DMS 273 (cell line): ENCODE measurements around the gene NINJ2.

Source experiments
- DNase-seq: peaks from one replicate; lab custom pipeline; 2025; ENCODE audit not compliant: unreplicated experiment; lab: John Stamatoyannopoulos, UW

Gene NINJ2

DNA sequence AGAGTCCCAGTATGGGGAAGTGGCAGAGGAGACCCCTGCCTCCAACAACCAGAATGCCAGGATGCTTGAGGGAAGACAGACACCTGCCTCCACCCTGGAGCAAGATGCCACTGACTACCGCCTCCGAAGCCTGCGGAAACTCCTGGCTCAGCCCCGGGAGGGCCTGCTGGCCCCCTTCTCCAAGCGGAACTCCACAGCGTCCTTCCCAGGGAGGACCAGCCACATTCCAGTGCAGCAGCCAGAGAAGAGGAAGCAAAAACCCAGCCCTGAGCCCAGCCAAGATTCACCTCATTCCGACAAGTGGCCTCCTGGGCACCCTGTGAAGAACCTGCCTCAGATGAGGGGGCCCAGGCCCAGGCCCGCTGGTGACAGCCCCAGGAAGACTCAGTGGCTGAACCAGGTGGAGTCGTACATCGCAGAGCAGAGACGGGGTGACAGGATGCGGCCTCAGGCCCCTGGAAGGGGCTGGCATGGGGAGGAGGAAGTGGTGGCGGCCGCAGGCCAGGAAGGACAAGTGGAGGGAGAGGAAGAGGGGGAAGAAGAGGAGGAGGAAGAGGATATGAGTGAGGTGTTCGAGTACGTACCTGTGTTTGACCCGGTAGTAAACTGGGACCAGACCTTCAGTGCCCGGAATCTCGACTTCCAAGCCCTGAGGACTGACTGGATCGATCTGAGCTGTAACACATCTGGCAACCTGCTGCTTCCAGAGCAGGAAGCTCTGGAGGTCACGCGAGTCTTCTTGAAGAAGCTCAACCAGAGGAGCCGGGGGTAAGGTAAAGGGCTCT is 109.8 kb downstream of the NINJ2 start:
- DNase-seq: no peak

DNA sequence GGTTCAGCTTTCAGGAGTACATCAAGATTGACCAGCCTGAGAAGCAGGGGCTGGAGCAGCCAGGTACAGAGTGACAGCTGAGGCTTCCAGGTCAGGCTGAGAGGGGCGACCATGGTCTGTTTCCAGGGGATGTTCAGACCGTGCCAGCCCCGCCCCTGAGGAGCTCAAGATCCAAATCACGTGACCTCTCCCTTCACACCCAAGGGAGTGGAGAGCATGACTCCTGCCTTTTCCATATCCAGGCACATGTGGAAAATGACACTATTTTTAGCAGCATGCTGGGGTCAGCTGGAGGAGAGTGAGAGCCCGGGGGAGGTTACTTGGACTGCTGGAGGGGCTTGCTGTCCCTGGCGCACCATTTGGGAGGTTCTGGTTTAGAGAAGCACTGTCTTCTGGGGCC is 110.8 kb downstream of the NINJ2 start:
- DNase-seq: no peak

DNA sequence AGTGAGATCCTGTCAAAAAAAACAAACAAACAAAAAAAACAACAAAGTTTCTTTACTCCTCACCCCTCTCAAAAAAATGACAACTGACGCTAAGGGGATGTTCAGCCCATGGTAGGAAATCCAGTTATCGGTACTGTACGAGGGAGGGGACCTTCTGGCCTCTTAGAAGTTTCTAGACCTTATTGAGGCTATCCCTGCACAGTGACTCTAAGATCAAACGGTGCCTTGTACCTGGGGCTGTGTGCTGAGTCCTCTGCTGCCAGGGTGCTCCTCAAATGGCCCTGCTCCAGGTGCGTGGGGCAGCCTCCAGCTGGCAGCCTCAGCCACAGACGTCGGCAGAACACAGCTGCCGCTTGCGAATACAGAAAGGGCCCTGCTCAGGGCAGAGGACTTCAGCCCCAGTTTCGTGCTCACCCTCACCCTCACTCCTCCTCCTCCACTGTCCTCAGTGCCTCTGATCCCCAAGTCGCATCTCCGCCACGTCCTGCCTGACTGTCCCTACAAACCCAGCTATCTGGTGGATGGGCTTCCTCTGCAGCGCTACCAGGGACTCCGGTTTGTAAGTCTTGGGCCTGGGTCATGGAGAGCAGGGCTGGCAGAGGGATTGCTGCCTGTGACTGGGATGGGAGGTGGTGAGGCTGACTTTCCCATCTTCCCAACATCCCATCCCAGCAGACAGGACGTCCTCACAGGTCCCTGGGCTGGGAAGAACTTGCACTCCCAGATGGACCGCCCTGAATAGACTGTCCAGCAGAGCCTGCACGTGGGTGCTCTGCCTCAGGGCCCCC is 112.6 kb downstream of the NINJ2 start:
- no peak for DNase-seq

DNA sequence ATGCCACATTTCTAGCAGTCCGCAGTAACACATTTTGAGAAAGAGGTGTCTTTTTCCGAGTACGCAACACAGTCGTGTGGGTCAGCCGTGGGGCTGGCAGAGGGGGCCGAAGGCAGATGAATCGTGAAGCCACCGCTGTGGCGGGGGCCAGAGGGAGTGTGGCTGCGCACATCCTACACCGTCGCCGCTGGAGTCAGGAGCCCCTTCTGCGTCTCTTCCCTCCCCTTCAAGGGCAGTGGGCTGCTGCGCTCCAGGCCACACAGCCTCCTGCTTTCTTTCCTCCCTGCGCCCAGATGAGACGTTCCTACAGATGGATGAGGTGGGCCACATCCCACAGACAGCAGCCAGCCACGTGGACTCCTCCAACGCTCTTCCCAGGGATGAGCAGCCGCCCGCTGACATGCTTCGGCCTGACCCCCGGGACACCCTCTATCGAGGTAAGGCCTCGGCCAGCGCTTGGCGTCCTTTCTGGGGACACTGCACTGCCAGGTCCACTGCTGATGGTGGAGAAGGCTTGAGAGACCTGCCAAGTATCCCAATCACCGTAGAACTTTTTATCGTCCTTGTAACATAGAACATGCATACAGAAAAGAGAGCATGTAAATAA is 113.7 kb downstream of the NINJ2 start:
- no peak for DNase-seq

- no peak for DNase-seq
Observed at GRCh38 chr12:547883-548470, 115.3 kb downstream of the NINJ2 start.

GRCh38 chr12:546920-547845 is 116.1 kb downstream of the NINJ2 start:
- DNase-seq: peak; percentile 80

GRCh38 chr12:546265-546919 is 116.9 kb downstream of the NINJ2 start:
- peak; percentile 24 for DNase-seq

GRCh38 chr12:545835-546234 is 117.4 kb downstream of the NINJ2 start:
- no peak for DNase-seq

DNA sequence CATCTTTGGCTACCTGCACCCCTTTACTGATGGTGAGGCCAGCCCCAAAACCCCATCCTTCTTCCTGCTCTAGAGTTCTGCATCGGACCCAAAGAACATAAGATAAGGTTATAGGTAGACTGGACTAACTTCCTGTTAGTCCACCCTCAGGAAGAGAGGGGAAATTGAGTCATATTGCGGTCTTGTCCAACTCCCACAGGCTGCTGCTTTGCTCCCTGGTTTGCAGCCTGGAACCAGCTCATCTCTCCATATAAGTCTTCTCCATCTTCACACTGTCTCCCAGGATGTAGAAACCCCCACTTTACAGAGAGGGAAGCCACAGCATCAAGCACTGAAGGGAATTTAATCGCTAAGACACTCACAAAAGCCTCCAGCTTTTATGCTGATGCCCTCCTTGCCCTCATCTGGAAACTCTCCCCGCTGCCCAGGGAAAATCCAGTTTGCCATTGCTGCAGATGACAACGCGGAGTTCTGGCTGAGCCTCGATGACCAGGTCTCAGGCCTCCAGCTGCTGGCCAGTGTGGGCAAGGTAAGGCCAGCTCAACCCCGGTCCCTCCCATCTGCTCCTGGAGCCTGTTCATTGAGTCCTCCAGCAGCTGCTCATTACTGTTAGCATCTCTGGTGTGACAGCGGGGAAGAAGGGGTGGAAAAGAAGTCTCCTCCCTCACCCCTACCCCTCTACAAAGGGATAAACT is 118.2 kb downstream of the NINJ2 start:
- DNase-seq: no peak

DNA sequence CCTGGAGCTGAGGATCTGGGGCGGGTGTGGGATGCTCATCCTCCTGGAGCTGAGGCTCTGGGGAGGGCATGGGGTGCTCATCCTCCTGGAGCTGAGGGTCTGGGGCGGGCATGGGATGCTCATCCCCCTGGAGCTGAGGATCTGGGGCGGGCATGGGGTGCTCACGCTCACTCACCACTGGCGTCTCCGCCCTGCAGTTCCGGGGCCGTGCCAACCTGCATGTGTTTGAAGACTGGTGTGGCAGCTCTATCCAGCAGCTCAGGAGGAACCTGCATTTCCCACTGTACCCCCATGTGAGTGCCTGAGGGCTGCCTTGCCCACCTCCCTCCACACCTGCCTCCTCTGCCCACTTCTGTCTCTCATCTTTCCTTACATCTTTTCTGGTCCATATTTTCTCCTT is 119.1 kb downstream of the NINJ2 start:
- no peak for DNase-seq

- DNase-seq: no peak
Observed at GRCh38 chr12:543114-543451, 120.2 kb downstream of the NINJ2 start.

DNA sequence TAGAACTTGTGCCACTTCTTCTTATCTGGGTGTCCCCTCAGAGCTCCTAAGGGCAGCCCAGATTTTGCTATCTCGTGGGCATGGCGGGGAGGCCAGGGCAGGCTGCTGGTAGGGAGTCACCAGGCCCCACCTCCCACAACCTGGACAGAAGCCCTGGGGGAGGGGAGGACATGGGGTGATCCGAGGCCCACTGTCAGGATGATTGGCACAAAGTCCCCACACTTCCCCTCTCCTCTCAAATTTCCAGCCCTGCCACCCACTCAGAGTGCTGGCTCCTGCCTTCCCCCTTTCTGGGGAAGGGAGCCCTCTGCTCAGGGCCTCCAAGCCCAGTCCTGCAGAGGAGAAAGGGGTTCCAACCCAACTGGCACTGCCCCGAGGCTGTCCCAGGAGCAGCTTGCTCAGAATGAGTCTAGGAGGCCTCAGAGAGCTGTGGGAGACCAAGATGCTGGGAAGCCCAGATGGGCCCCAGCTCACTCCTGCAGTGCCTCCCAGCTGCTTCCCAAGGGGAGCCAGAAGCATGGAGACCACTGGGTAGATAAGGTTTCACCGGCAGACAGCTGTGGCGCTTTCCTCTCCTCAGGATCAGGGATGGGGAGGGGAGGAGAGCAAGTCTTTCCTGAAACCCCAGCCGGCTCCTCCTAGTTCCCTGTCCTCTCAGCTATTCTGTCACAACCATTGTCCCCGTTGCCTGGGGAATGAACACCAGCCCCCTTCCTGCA is 120.7 kb downstream of the NINJ2 start:
- peak; percentile 97 for DNase-seq

DNA sequence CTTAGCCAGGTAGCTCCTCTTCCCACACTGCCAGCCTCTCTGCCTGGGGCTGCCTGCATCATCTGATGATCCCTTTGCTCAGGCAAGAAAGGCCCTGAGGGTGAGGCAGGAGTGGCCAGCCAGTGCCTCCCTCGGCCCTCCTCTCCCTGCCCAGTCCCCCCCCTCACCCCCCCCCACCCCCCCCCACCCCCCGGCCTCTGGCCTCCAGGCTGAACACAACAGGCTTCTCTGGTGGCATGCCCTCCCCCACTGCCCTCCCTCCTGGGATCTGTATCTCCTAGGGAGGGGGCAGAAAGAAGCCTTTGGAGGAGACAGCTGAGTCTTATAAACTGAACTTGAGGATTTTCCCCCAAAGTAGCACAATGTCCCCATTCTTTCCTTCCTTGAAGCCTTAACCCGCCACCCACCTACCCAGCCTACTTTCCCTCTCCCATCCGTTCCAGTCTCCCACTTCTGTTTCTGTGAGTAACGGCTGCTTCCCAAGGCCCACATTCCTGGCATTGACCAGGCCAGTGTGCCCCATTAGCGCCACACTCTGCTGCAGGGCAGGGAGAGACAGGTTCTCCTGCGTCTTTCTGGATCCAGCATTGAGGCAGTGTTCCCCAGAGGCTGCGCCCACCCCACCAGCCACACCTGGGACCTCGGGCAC is 121.4 kb downstream of the NINJ2 start:
- peak; percentile 57 for DNase-seq

- no peak for DNase-seq
Observed at GRCh38 chr12:539540-540310, 123.5 kb downstream of the NINJ2 start.

DNA sequence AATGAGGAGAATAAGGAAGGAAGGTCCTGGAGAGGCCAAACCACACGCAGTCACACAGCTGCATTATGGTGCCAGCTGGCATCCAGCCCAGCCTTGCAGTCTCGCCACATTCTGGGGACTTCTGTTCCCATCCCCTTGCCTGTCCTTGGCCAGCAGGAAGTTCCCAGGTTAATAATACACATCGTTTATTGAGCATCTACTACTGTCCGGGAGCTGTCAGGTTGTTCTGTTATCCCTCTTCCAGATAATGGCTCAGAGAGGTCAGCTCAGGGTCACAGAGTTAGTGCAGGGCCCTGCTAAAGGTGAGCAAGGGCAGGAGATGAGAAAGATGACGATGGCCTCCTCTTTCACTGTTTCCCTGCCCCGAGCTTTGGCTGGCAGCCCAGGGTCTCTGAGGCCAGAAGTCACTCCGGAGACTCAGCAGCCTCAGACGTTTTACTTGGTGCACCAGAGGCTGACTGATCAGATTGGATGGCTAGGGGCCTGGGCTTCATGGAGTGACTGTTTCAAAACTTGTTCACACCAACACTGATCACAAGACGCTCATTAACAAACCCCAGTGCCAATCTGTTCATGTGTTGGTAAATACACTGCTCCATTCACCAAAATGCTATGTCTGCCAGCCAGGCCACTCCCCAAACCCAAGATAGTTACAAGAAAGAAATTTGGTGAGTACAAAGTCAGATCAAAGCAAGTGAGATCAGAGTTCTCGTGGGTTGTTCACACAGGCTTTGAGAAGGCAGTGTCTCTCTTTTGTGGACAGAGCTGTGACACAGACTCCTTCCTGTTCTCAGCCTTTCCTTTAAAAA is 124.3 kb downstream of the NINJ2 start:
- peak; percentile 72 for DNase-seq

- DNase-seq: no peak
Observed at GRCh38 chr12:537772-538171, 125.5 kb downstream of the NINJ2 start.

DNA sequence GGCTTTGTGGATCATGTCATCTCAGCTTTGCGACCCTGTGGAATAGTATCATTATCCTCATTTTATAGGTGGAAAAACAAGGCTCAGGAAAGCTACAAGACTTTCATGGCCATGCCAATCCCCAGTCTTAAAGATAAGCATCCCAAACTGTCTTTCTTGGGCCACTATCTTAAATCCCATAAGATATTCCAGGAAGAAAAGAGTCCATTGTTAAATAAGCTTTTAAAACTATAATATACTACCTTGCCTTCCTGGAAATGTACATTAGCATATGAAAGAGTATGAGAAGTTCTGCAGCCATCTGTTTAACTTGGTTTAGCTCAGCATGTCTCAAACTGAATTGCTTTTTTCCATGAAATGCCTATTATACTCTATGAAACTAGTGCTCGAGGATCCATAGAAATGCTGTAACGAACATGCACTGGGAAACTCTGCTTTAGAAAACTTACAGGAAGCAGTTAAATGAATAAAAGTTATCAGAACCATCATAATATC is 126.4 kb downstream of the NINJ2 start:
- peak; percentile 35 for DNase-seq
